Globus pallidus (tissue), 1 donor: ENCODE data around the gene MRPS7.
A peak's percentile ranks its signal among the peaks of the same experiment; 100 is the strongest.

ENCODE experiments used
- DNase-seq: peaks from one replicate; pipeline ENCODE4 v3.0.0-alpha.2; 2015; ENCODE audit warnings: low spot score

MRPS7 gene

GRCh38 chr17:75261336-75262111 is at the start of gene MRPS7, which contains the start of gene GGA3:
Gene MRPS7, plus strand, starts transcription at chr17:75261879. Its CDS starts 22 bp downstream, at chr17:75261901.
Gene GGA3, minus strand, starts transcription at chr17:75261606. Its CDS starts 19 bp downstream, at chr17:75261587.
- peak; percentile 92 for DNase-seq

- no peak for DNase-seq
Observed at GRCh38 chr17:75218131-75218530, 43.5 kb upstream of the MRPS7 start.

GRCh38 chr17:75219815-75220214 is 41.9 kb upstream of the MRPS7 start:
- DNase-seq, result no peak

- DNase-seq, result no peak
Observed at GRCh38 chr17:75225016-75225415, 36.7 kb upstream of the MRPS7 start.

- DNase-seq, result no peak
Observed at GRCh38 chr17:75227729-75228128, 34.0 kb upstream of the MRPS7 start.

GRCh38 chr17:75228305-75228704 is 33.4 kb upstream of the MRPS7 start:
- DNase-seq, result peak; percentile 51

GRCh38 chr17:75228847-75229246 is 32.8 kb upstream of the MRPS7 start:
- no peak for DNase-seq

- DNase-seq, result no peak
Observed at GRCh38 chr17:75231071-75231470, 30.6 kb upstream of the MRPS7 start.

- DNase-seq, result no peak
Observed at GRCh38 chr17:75231741-75232464, 29.8 kb upstream of the MRPS7 start.

GRCh38 chr17:75232786-75233185 is 28.9 kb upstream of the MRPS7 start:
- DNase-seq, result no peak

- no peak for DNase-seq
Observed at GRCh38 chr17:75237100-75238014, 24.3 kb upstream of the MRPS7 start.

- no peak for DNase-seq
Observed at GRCh38 chr17:75238020-75238580, 23.6 kb upstream of the MRPS7 start.

GRCh38 chr17:75238684-75239191 is 22.9 kb upstream of the MRPS7 start:
- peak; percentile 38 for DNase-seq

- no peak for DNase-seq
Observed at GRCh38 chr17:75239214-75239613, 22.5 kb upstream of the MRPS7 start.

- no peak for DNase-seq
Observed at GRCh38 chr17:75239778-75240393, 21.8 kb upstream of the MRPS7 start.

- DNase-seq, result no peak
Observed at GRCh38 chr17:75240394-75241142, 21.1 kb upstream of the MRPS7 start.

GRCh38 chr17:75241143-75241430 is 20.6 kb upstream of the MRPS7 start:
- DNase-seq, result no peak

- no peak for DNase-seq
Observed at GRCh38 chr17:75241502-75241901, 20.2 kb upstream of the MRPS7 start.

- DNase-seq, result no peak
Observed at GRCh38 chr17:75241996-75242460, 19.7 kb upstream of the MRPS7 start.

GRCh38 chr17:75242461-75243042 is 19.1 kb upstream of the MRPS7 start:
- no peak for DNase-seq
